HFFc6 (cell line): Measurements from ENCODE around the gene FBXW9. TPM values are rescaled to one million over a fixed set of nuclear protein-coding genes. Genes with fewer than 3 reads are reported as not detected.
"Not testable (repeated sequence)": the region's sequence is repeated elsewhere in the genome, so short reads cannot be mapped to it uniquely, and the experiment has no call there.

Experiments
- DNase-seq: peaks from one replicate; pipeline ENCODE4 v3.0.0-alpha.2; 2018
- H3K27ac Mint-ChIP-seq: 2 replicates; pipeline ENCODE4 v1.8.0; 2020; ENCODE audit warnings: mild to moderate bottlenecking, mixed read lengths
- H3K27me3 Mint-ChIP-seq: 2 replicates; pipeline ENCODE4 v1.8.0; 2021; ENCODE audit warnings: mild to moderate bottlenecking, moderate library complexity, mixed read lengths; ENCODE audit not compliant: insufficient read depth
- H3K36me3 Mint-ChIP-seq: 2 replicates; pipeline ENCODE4 v1.8.0; 2021; ENCODE audit warnings: low read depth, mixed read lengths
- H3K4me1 Mint-ChIP-seq: 2 replicates; pipeline ENCODE4 v1.8.0; 2020; ENCODE audit warnings: low read depth, mixed read lengths
- H3K4me3 Mint-ChIP-seq: 2 replicates; pipeline ENCODE4 v1.8.0; 2020; ENCODE audit warnings: mild to moderate bottlenecking, moderate library complexity, mixed read lengths
- H3K9me3 Mint-ChIP-seq: 2 replicates; pipeline ENCODE4 v1.8.0; 2020; ENCODE audit warnings: mild to moderate bottlenecking, mixed read lengths
- CTCF ChIP-seq: fragments of 200-600 bp; sonication (generic); IDR thresholded peaks from 2 replicates; pipeline ENCODE4 v1.5.0; 2021; ENCODE audit warnings: antibody characterized with exemption, mild to moderate bottlenecking
- total RNA-seq, 6 experiments: library from RNA; stranded (reverse); fragmentation: NEBNext Ultra II Directional; extraction: Animal tissue kit (Norgen Biotek cat#: 25700); gene quantifications; 2 replicates in 1 of 6; 3 replicates in 5 of 6; pipeline ENCODE4 v1.2.3, GENCODE V29; 2021

The FBXW9 gene
- total RNA-seq, 6 experiments from 2014 or later, result 4.5 to 7.1 (median 5.4) TPM

GRCh38 chr19:12720851-12721655 lies 24.6 kb upstream of the FBXW9 start:
- no peaks in the 10 kb centered on the region for H3K9me3 Mint-ChIP-seq
- peak; percentile 5 for DNase-seq
- peak overlapping the region; percentile 99 for H3K27ac Mint-ChIP-seq
- H3K36me3 Mint-ChIP-seq, result peaks cover 21% of the 10 kb centered on the region
- TF ChIP-seq CTCF, result no peak
- peak overlapping the region; percentile 97 for H3K4me3 Mint-ChIP-seq
- H3K4me1 Mint-ChIP-seq, result peaks cover 43% of the 10 kb centered on the region
- peaks cover 12% of the 10 kb centered on the region for H3K27me3 Mint-ChIP-seq

- Mint-ChIP-seq H3K36me3 (peaks cover 25% of the 10 kb centered on the region), H3K27me3 (peaks cover 12% of the 10 kb centered on the region), H3K27ac (peak overlapping the region; percentile 85), H3K4me3 (peak overlapping the region; percentile 94), H3K4me1 (peaks cover 43% of the 10 kb centered on the region), H3K9me3 (no peaks in the 10 kb centered on the region)
- no peak for TF ChIP-seq CTCF
- no peak for DNase-seq
These were observed 23.9 kb upstream of the FBXW9 start for GRCh38 chr19:12720296-12720695.

DNA sequence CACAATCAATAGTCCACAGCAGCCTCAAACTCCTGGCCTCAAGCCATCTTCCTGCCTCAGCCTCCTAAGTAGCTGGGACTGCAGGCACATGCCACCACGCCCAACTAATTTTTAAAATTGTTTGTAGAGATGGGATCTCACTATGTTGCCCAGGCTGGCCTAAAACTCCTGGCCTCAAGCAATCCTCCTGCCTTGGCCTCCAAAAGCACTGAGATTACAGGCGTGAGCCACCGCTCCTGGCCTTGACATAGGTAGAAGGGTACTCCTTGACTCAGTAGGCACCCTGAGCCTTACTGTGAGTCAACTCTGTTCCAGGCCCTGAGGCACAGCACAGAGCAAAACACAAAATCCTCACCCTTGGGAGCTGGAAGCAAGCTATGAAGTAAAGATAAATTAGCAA lies 19.5 kb upstream of the FBXW9 start:
- Mint-ChIP-seq H3K4me1 (peaks cover 22% of the 10 kb centered on the region), H3K27ac (no peak overlapping the region), H3K36me3 (peaks cover 30% of the 10 kb centered on the region), H3K4me3 (no peak overlapping the region), H3K27me3 (peaks cover 3% of the 10 kb centered on the region), H3K9me3 (no peaks in the 10 kb centered on the region)
- TF ChIP-seq CTCF, result no peak
- no peak for DNase-seq

GRCh38 chr19:12715102-12715501 lies 18.7 kb upstream of the FBXW9 start:
- TF ChIP-seq CTCF, result no peak
- Mint-ChIP-seq H3K4me3 (no peak overlapping the region), H3K27ac (no peak overlapping the region), H3K4me1 (peaks cover 16% of the 10 kb centered on the region), H3K9me3 (no peaks in the 10 kb centered on the region), H3K27me3 (peaks cover 3% of the 10 kb centered on the region; the same call in 1 of the 2 replicates), H3K36me3 (peaks cover 24% of the 10 kb centered on the region)
- no peak for DNase-seq

GRCh38 chr19:12713304-12713703 lies 16.9 kb upstream of the FBXW9 start:
- H3K27me3 Mint-ChIP-seq, H3K4me1 Mint-ChIP-seq, H3K27ac Mint-ChIP-seq, DNase-seq, H3K9me3 Mint-ChIP-seq, H3K4me3 Mint-ChIP-seq: not testable (repeated sequence)
- peaks cover 17% of the 10 kb centered on the region; the same call in 1 of the 2 replicates for H3K36me3 Mint-ChIP-seq

- H3K4me3 Mint-ChIP-seq, H3K4me1 Mint-ChIP-seq, H3K9me3 Mint-ChIP-seq, H3K27ac Mint-ChIP-seq, H3K27me3 Mint-ChIP-seq, DNase-seq: not testable (repeated sequence)
- peak; percentile 67 for TF ChIP-seq CTCF
- H3K36me3 Mint-ChIP-seq, result peaks cover 16% of the 10 kb centered on the region; the same call in 1 of the 2 replicates
These were observed 15.6 kb upstream of the FBXW9 start for GRCh38 chr19:12712077-12712476.
